Stimulated activated CD8-positive, alpha-beta memory T cell treated with anti-CD3 and anti-CD28 coated beads, Interleukin-7, amount 100 ng/mL, for 1 hour (primary cell): ENCODE data around the gene ENO3.
A peak's percentile ranks its signal among the peaks of the same experiment; 100 is the strongest.
"Not testable (repeated sequence)": the region's sequence is repeated elsewhere in the genome, so short reads cannot be mapped to it uniquely, and the experiment has no call there.

Source experiments
- DNase-seq, 2 donors: peaks; one replicate each; pipeline ENCODE4 v3.0.0-alpha.2; 2020; ENCODE audit warnings: low read depth in 2 of 2

ENO3 gene

GRCh38 chr17:4950746-4951204 lies at the start of gene ENO3:
Gene ENO3, plus strand, starts transcription at chr17:4951119. Its CDS starts 711 bp downstream, at chr17:4951830.
- DNase-seq = no peak

DNA sequence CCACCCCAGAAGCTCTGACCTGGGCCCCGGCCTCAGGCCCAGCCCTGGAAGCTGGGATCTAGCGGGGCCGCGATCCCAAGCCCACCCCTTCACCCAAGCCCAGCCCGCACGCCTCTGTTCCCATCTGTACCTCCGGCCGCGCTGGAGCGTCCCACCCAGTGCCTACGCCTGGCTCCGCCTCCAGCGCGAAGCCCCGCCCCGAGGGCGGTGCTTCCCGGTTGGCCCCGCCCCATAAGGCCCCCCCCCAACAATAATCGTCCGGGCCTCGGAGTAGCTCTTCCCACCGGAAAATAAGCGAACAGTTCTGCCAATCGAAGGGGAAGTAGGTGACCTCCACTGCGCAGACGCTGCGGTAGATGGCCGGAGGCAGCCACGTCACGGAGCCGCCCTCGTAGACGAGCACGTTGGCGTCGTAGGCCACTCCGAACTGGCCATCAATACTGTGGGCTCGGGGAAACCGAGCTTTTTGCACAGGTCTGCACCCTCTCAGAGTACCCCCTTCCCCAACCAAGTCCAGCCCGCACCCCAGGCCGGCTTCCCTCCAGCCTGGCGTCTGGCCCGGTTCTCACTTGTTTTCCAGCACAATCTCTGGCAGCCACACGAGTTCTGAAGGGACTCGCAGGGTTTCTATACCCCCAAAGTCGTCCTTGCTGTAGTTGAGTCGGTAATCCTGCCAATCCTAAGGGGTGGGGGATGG lies 49.1 kb upstream of the ENO3 start:
- DNase-seq = no peak

DNA sequence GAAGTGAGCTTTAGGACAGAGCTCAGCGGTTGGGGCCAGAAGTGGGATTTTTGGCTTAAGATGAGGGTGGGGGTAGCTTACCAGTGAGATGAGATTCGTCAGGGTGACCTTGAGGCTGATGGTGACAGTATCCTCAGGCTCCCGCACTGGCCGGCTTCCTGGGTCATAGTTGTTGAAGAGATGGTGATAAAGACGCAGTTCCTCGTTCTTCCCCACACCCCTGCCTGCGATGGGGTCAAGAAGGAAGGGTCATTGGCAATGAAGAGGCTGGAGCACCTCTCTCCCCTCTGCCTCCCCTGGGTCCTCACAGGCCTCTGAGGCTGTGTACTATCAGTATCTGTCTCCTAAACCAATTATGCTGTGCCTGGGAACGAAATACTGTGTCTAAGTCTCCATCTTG lies 48.4 kb upstream of the ENO3 start:
- no peak for DNase-seq

- peak in 1 of 2 donors; percentile 59 for DNase-seq
These were observed 47.7 kb upstream of the ENO3 start, which contains the start of gene CHRNE for GRCh38 chr17:4903051-4903818. Gene CHRNE, minus strand, starts transcription at chr17:4903098. Its CDS starts 35 bp downstream, at chr17:4903063.

DNA sequence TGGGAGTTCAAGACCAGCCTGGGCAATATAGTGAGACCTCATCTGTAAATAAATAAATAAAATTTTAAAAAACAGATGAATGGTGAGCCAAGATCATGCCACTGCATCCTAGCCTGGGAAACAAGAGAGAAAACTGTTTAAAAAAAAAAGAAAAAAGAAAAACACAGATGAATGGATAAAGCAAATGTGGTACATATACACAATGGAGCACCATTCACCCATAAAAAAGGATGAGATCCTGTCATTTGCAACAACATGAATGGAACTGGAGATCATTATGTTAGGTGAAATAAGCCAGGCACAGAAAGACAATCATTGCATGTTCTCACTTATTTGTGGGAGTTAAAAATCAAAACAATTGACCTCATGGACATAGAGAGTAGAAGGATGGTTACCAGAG lies 44.3 kb upstream of the ENO3 start:
- not testable (repeated sequence) for DNase-seq

DNA sequence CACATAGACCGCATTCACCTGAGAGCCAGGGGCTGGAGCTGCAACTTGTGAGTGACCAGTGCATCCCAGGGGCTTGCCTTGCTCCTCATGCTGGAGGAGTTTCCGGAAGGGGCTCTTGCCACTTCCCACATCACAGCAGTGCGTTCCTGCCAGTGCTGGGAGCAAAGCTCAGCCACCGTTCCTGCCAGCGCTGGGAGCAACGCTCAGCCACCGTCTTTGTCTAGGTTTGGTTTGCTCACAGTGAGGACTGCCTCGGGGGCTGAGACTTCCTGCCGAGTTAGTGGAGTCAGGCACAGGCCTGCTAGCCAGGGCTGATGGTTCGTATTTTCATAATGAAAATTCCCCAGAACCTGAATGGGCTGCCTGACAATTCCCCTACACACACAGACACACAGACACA lies 42.6 kb upstream of the ENO3 start:
- no peak for DNase-seq

GRCh38 chr17:4908711-4909496 lies 42.0 kb upstream of the ENO3 start:
- DNase-seq = peak; percentile 49 to 52

- DNase-seq = no peak
These were observed 36.9 kb upstream of the ENO3 start for GRCh38 chr17:4913994-4914393.

DNA sequence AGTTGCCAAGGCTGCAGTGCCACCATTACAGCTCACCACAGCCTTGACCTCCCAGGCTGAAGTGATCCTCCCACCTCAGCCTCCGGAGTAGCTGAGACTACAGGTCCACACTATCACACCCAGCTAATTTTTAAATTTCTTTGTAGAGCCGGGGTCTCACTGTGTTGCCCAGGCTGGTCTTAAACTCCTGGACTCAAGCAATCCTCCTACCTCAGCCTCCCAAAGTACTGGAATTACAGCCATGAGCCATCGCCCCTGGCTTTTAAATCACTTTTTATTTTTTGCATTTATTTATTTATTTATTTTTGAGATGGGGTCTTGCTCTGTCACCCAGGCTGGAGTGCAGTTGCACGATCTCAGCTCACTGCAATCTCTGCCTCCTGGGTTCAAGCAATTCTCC lies 36.4 kb upstream of the ENO3 start:
- DNase-seq = not testable (repeated sequence)

- DNase-seq = no peak
These were observed 31.3 kb upstream of the ENO3 start for GRCh38 chr17:4919511-4920047.

GRCh38 chr17:4920351-4921048 lies 30.4 kb upstream of the ENO3 start:
- no peak for DNase-seq

DNA sequence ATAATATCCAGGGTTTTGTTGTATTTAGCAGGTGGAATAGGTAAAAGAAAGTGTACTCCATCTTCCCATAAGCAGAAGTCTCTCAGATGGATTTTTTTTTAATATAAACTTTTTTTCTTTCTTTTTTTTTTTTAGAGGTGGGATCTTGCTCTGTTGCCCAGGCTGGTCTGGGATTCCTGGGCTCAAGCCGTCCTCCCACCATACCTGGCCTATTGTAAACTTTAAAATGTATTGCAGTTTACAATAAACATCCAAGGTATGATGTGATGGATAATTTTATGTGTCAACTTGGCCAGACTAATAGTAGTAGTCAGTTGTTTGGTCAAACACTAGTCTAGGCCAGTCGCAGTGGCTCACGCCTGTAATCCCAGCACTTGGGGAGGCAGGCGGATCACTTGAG lies 29.6 kb upstream of the ENO3 start:
- DNase-seq = no peak

GRCh38 chr17:4926577-4927335 lies 24.2 kb upstream of the ENO3 start:
- not testable (repeated sequence) for DNase-seq

DNA sequence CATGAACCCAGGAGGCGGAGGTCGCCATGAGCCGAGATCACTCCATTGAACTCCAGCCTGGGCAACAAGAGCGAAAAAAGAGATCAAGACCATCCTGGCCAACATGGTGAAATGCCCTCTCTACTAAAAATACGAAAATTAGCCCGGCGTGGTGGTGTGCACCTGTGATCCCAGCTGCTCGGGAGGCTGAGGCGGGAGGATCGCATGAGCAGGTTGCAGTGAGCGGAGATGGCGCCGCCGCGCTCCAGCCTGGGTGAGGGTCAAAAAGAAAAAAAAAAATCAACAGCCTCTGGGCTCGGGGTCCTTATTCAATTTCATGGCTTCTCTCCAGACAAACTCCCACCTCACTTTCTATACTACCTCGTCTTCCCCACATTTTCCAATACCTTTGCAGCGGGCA lies 22.0 kb upstream of the ENO3 start:
- DNase-seq = no peak

DNA sequence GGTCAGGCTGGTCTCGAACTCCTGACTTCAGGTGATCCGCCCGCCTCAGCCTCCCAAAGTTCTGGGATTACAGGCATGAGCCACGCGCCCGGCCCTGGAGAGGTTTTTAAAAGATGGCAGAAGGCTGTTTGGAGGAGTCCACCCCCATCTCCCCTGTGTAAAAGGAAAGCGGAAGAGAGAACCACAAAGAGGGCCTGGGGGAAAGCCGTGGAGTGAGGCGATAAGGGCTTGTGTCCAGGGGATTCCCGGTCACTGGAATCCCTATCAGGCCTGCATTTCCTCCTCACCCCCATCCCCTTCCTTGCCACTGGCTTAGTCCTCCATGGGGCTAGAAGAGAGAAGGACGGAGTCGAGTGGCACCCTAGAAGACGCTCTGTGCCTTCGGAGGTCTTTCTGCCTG lies 19.0 kb upstream of the ENO3 start, which contains the start of gene GP1BA:
GP1BA (plus strand) TSS at position 315 of the 400 bp plus-strand sequence. CDS start 328 bp downstream, outside the sequence.
- no peak for DNase-seq

GRCh38 chr17:4932756-4933155 lies 18.2 kb upstream of the ENO3 start:
- DNase-seq = no peak

- no peak for DNase-seq
These were observed 17.3 kb upstream of the ENO3 start for GRCh38 chr17:4933646-4934045.

DNA sequence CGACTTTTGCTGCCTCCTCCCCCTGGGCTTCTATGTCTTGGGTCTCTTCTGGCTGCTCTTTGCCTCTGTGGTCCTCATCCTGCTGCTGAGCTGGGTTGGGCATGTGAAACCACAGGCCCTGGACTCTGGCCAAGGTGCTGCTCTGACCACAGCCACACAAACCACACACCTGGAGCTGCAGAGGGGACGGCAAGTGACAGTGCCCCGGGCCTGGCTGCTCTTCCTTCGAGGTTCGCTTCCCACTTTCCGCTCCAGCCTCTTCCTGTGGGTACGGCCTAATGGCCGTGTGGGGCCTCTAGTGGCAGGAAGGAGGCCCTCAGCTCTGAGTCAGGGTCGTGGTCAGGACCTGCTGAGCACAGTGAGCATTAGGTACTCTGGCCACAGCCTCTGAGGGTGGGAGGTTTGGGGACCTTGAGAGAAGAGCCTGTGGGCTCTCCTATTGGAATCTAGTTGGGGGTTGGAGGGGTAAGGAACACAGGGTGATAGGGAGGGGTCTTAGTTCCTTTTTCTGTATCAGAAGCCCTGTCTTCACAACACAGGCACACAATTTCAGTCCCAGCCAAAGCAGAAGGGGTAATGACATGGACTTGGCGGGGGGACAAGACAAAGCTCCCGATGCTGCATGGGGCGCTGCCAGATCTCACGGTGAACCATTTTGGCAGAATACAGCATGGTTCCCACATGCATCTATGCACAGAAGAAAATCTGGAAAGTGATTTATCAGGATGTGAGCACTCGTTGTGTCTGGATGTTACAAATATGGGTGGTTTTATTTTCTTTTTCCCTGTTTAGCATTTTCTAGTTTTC lies 16.5 kb upstream of the ENO3 start:
- DNase-seq = no peak

GRCh38 chr17:4935650-4936049 lies 15.3 kb upstream of the ENO3 start:
- DNase-seq = no peak

DNA sequence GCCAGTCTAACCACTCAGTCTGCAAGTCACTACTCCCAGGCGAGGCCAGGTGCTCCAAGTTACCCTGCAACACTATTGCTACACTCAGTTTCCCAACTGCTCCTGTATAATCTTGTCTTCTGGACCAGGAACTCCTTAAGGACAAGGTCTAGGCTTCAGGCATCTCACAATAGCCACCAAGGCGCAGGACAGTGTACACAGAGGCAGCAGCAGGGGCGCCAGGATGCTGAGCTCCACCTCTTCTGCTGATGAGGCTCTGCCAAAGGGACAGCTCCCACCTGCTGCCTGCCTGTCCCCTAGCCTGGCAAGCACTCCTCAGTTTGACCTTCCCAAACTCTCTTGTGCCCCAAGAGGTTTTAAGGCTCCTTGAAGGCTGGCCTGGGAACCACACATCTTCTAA lies 14.5 kb upstream of the ENO3 start:
- no peak for DNase-seq
